K562 (cell line): ENCODE data around the gene C8A. TPM values are rescaled to one million over a fixed set of nuclear protein-coding genes. Genes with fewer than 3 reads are reported as not detected.

ENCODE experiments used
- CREB5 ChIP-seq: fragments of 250-450 bp; sonication (Bioruptor Pico); IDR thresholded peaks from 2 replicates; pipeline ENCODE4 v1.5.0; 2020; ENCODE audit warnings: mild to moderate bottlenecking
- MBD1 ChIP-seq: fragments of 250-450 bp; sonication (Bioruptor Pico); IDR thresholded peaks from 2 replicates; pipeline ENCODE4 v1.8.0; 2022; ENCODE audit warnings: inconsistent platforms
- NONO ChIP-seq, 2 experiments: fragments of 200-400 bp in 1 of 2; fragments of 450-650 bp in 1 of 2; formaldehyde crosslinking in 1 of 2; IDR thresholded peaks; 2 replicates each; pipeline ENCODE4 v1.6.1; 2017; ENCODE audit warnings: low read depth in 2 of 2, mild to moderate bottlenecking in 2 of 2, moderate library complexity in 2 of 2, low read length in 1 of 2
- PREB ChIP-seq: sonication (generic); formaldehyde crosslinking; IDR thresholded peaks from 2 replicates; pipeline ENCODE4 v1.8.1; 2023; ENCODE audit warnings: mild to moderate bottlenecking, missing genetic modification reagents
- RAD21 ChIP-seq, 2 experiments: fragments of 250-450 bp in 1 of 2; fragments of 450-650 bp in 1 of 2; sonication (Bioruptor Pico) in 1 of 2; formaldehyde crosslinking in 1 of 2; IDR thresholded peaks in 1 of 2; conservative IDR thresholded peaks in 1 of 2; 2 replicates each; pipeline versions ENCODE4 v1.4.0 to v1.8.0; 2020 to 2022; ENCODE audit warnings: mild to moderate bottlenecking in 2 of 2, moderate library complexity in 1 of 2
- RBM15 ChIP-seq: fragments of 200-400 bp; formaldehyde crosslinking; IDR thresholded peaks from 2 replicates; pipeline ENCODE4 v1.6.1; 2018; ENCODE audit warnings: mild to moderate bottlenecking, low read length, moderate library complexity; ENCODE audit not compliant: insufficient read depth
- RBM25 ChIP-seq: fragments of 200-400 bp; formaldehyde crosslinking; IDR thresholded peaks from 2 replicates; pipeline ENCODE4 v1.6.1; 2018; ENCODE audit warnings: low read length, low read depth, moderate library complexity; ENCODE audit not compliant: severe bottlenecking
- ZNF274 ChIP-seq: IDR thresholded peaks from 2 replicates; pipeline ENCODE4 v1.6.1; 2011; ENCODE audit warnings: low read depth, mild to moderate bottlenecking, low read length, moderate library complexity, borderline replicate concordance
- ZNF431 ChIP-seq: sonication (generic); formaldehyde crosslinking; IDR thresholded peaks from 2 replicates; pipeline ENCODE4 v1.8.0; 2022; ENCODE audit warnings: mild to moderate bottlenecking, missing genetic modification reagents
- polyA plus RNA-seq, 8 experiments: library from polyadenylated mRNA; depleted of rRNA in 4 of 8; stranded (reverse) in 5 of 8; unstranded in 3 of 8; fragments of >200 nt; fragmentation: Nextera tagmentation in 2 of 8; fragmentation: Illumina TruSeq in 1 of 8; extraction: Ambion mirVana in 2 of 8; extraction: Trizol in 1 of 8; gene quantifications; 2 replicates each; pipeline versions ENCODE4 v1.2.1 to v1.2.3, GENCODE V29; 2011 to 2014; ENCODE audit warnings: inconsistent platforms in 1 of 8, missing spikeins in 1 of 8
- total RNA-seq, 7 experiments: library from RNA; depleted of rRNA in 6 of 7; stranded (reverse); fragments of >200 nt in 6 of 7; fragmentation: Illumina TruSeq in 2 of 7; extraction: Trizol in 2 of 7; gene quantifications; 2 replicates each; pipeline versions ENCODE4 v1.2.1 to v1.2.3, GENCODE V29; 2011 to 2021; ENCODE audit warnings: low replicate concordance in 1 of 7

Gene C8A
- total and polyA plus RNA-seq, 9 of the 15 experiments (the other 6 are each of a cell fraction or from before 2014, with no cell fraction given), result 0.09 TPM; not detected in 8

- TF ChIP-seq CREB5 (CRISPR knock-in tag) (no peak), MBD1 (CRISPR knock-in tag) (no peak), ZNF274 (no peak), RBM25 (no peak), ZNF431 (no peak), PREB (no peak), RBM15 (no peak), RAD21 (CRISPR knock-in tag; conservative IDR thresholded peaks at IDR 0.05 in 1 of 2, IDR thresholded peaks at IDR 0.05 in 1 of 2) (no peak), NONO (IDR thresholded peaks at IDR 0.05; ENCODE audit: low read depth in 2 of 2, low read length in 1 of 2) (no peak)
These were observed 84.0 kb downstream of the C8A start (continued) for GRCh38 chr1:56938646-56939045.
